Measurements from ENCODE around the gene NT5C1A. TPM values are rescaled to one million over a fixed set of nuclear protein-coding genes. Genes with fewer than 3 reads are reported as not detected.

Gene NT5C1A
- total RNA-seq, 1 donor from 2014 or later, result 0.94 TPM

GRCh38 chr1:39689635-39690034 is 17.7 kb upstream of the NT5C1A start:
- DNase-seq, result no peak

DNA sequence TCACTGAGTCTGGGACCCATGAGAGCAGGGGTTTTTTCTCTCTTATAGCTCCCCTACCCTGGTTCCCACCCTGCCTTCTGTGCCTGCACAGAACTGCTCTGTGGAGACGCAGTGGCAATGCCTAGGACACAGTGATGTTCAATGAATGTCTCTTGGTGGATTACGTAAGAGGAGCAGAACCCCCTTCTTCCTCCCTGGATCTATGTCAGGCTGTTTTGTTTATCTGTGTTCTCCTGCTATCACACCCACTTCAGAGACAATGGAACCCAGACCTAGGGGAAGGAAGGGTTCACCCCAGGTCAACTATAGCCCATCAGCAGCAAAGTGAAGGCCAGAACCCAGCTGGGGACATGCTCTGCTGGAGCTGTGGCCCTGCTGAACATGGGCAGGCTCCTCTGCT is 17.3 kb upstream of the NT5C1A start:
- no peak for DNase-seq

DNA sequence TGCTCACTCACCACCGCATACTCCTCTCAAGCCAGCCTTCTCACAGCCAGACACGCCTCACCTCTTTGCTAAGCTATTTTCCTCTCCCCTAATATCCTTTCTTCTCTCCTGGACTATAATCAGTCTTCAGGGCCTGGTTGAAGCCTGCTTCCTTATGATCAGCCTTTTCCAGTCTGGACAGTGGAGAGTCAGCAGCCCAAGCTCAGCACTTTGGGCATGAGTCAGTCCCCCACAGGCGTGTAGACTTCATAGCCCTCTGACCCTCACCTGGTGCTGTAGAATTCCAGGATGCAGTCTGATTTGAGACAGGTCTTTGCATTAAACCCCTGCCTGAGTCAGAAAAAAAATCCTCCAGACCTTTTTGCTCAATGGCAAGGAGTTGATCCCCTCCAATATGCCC is 16.8 kb upstream of the NT5C1A start:
- no peak for DNase-seq

- no peak for DNase-seq
Observed at GRCh38 chr1:39687243-39687642, 15.3 kb upstream of the NT5C1A start.

- DNase-seq, result no peak
Observed at GRCh38 chr1:39685071-39685470, 13.2 kb upstream of the NT5C1A start.

DNA sequence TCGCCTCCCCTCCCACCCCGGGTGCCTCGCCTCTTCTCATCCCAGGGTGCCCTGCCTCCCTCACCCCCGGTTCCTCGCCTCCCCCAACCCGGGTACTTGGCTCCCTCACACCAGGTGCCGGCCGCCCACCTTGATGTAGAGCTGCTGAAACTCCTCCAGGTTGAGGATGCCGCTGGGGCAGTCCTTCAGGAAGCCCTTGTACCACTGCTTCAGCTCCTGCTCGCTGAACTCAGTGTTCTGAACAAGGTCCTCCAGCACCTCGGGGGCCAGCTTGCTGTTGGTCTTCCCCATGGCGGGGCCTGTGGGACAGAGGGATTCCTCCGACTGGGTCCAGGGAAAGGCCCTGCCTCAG is 12.4 kb upstream of the NT5C1A start:
- DNase-seq, result no peak

GRCh38 chr1:39683591-39684312 is 11.8 kb upstream of the NT5C1A start:
- no peak for DNase-seq

DNA sequence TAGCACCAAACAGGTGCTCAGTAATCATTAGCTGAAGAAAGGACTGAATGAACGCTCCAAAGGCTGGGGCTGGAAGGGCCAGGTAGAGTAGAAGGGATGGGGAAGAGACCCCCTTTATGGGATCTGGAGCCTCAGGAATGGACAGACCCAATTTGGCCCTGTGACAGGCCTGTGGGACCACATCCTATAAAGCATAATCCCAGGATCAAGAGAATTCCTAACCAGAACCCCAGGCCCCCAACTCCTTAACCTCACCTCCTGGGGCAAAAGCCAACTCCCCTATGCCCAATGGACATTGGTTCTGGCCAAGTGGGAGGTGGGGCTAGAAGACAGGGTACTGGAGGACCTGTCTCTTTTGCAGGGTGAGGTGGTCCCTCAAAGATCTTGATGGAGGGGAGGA is 10.1 kb upstream of the NT5C1A start:
- DNase-seq, result no peak

- DNase-seq, result no peak
Observed at GRCh38 chr1:39681294-39681693, 9.4 kb upstream of the NT5C1A start.

GRCh38 chr1:39680751-39681150 is 8.8 kb upstream of the NT5C1A start:
- DNase-seq, result no peak

- DNase-seq, result no peak
Observed at GRCh38 chr1:39679821-39680220, 7.9 kb upstream of the NT5C1A start.

DNA sequence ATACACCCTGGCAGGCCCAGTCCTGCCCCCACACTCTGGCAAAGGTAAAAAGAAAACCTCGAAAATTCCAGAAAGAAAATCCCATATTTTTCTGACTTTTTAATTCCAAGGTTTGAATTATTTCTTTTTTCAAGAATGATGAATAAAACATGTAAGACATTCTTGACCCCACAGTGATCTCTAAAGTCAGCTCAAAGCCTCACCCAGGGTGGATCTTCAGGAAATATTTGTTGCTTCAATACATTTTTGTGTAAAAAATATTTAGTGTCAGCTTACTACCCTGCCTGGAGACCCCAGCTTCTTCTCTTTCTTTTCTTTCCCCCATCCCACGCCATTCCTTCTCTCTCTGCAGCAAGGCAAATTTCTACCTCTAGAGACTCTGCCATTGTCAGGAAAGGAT is 7.0 kb upstream of the NT5C1A start:
- DNase-seq, result no peak

GRCh38 chr1:39677645-39678044 is 5.7 kb upstream of the NT5C1A start:
- no peak for DNase-seq

DNA sequence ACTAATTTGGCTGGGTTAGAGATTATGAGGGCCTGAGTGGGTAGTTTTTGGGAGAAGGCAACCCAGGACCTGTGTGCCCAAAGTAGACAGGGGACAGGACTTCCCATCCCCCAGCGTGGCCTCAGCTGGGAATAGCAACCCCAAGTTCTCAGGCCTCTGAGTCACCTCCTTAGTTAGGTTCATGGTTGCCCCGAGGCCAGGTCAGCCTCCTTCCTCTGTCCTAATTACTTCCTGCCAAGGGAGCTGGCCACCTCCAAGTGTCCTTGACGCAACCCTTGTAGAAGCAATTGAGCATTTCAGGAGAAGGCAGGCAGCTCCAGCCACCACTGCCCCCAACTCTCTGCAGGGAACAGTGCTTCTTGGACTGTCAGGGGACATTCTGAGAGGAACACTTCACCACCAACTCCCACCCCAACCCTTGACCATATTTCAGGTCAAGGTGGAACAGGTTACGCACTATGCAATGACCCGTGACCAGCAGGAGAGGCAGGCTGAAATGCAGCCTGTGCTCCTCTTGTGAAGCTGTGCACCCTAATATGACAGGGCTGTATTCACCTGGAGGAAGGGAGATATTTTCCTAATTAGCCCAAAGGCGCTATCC is 5.1 kb upstream of the NT5C1A start:
- DNase-seq, result no peak

DNA sequence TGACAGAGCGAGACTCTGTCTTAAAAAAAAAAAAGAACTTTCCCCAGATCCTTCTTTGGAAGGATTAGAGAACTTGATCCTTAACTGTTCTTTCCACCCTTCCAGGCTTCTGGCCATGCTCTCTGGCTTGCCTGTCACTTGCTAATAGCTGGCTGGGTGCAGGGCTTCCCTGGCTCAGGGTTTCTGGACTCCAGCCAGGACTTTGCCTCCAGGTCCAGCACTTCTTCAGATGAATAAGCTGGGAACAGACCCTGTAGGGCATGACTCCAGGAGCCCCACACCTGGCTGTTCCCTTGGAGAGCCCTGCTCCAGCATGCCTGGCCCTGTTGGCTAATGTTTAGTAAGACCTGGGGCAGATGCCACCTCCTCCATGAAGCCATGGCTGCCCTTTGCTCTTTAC is 3.3 kb upstream of the NT5C1A start:
- DNase-seq, result no peak

GRCh38 chr1:39673215-39673614 is 1.3 kb upstream of the NT5C1A start:
- no peak for DNase-seq

- no peak for DNase-seq
Observed at GRCh38 chr1:39672551-39672947, 642 bp upstream of the NT5C1A start.

- peak; percentile 27 for DNase-seq
Observed at GRCh38 chr1:39671433-39671792, 494 bp downstream of the NT5C1A start.

DNA sequence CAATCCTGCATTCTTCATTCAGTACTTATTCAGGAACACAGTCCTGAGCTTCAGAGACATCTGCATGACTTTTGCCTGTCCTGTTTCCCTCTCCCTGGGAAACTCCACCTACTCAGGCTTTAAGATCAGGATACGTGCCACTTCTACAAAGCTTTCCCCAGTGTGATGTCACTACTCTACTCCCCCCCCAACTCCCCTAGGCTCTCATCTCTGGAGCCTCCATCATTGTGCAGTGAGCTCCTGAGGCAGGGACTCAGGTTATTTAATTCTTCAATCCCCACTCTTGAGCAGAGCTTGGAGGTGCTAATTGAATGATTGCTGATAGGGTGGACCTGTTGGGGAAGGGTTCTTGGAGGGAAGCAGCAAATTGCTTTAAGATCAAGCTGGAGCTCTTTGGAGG is 1.2 kb downstream of the NT5C1A start:
- no peak for DNase-seq

DNA sequence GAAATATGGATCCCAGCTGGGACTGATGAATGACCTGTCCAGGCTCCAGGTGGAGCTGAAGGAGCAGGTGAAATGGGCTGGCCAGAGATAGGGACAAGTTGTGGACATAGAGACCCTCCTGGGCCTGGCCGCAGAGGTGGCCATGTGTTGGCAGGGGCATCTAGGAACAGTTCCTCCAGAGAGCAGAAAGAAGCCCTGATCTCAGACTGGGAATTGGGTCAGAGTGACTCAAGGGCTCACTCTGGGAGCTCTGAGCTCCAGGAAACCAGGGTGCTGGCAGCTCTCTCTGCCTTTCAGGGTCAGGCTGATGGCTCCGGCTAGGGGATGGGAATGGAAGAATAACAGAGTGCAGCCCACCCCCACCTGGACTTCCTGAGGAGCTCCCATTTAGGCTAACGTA is 3.0 kb downstream of the NT5C1A start:
- no peak for DNase-seq

DNA sequence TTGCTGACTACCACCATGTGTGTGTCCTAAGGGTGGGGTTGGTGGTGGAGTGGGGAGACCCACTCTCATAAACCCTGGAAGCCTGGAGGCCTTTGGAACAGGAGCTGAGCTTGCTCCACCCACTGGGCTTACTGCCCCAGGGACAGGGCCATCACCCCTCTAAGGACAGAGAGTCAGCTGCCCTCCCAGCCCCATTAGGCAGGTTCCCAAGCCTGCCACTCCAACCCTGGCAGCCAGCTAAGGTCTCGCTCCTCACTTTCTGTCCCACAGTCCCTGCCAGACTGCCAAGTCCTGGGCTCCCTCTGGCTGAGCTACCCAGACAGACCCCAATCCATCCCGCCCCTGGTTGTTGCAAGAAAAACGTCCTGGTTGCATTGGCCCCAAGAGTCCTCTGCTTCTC is 3.8 kb downstream of the NT5C1A start:
- DNase-seq, result no peak

- no peak for DNase-seq
Observed at GRCh38 chr1:39666772-39667171, 5.1 kb downstream of the NT5C1A start.

DNA sequence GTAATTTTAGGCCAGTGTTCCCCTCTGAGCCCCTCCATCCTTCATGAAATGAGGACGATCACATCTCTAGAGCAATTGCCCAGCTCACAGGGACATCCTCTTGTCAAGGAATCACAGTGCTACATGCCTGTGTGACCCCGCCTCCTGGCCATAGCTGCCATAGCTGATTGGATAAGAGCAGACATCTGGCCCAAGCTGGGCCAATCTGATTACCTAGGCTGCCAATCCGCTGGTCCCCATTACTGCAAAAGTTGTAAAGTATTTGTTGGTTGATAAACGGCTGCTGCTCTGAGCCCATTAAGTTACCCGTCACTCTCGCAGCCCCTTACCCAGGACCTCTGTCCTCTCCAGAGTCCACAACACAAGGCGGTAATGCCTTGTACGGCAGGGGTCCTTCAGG is 8.3 kb downstream of the NT5C1A start:
- DNase-seq, result no peak

DNA sequence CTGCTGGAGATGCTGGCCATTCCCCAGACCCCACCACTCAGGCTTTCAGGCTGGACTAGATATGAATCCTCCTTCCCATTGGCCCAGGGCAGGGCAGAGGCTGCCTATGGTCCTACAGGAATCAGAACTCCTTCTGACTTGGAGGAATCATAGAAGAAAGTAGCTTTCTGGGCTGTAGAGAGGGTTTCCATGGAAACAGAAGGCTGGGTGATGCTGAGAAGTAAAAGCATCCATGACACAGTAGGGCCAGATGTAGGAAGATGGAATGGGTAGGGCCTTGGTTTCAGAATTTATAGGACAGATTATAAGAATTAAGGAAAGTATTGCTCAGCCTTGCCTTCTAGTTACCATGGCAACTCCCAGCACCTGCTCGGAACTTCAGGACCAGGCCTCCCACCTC is 9.0 kb downstream of the NT5C1A start:
- DNase-seq, result no peak

DNA sequence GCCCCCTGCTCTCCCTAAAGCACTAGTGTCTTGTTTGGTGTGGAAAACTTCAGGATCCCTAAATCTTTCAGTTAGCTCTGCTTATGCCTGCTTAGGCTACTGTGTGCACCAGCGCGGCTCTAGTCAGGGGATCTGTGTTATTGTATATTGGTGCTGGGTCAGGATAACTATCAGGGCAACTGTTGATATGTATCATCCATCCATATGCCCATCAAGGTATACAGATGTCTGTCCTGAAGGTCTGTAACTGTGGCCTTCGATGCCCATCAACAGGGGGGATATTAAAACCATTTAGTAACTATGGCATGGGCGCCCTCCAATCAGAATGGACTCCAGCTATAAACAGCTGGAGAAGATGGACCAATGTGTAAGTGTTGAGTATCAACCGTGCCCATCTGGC is 12.4 kb downstream of the NT5C1A start:
- DNase-seq, result no peak
